IMR-90 (cell line): Measurements from ENCODE around the gene MAP2. TPM values are rescaled to one million over a fixed set of nuclear protein-coding genes. Genes with fewer than 3 reads are reported as not detected.
A peak's percentile ranks its signal among the peaks of the same experiment; 100 is the strongest.

Source experiments
- ATAC-seq: fragments of 200-7000 bp; cut with Tn5 transposase; 2 replicates; pipeline ENCODE4 v1.9.1; 2020; ENCODE audit warnings: low read depth, mild to moderate bottlenecking, moderate library complexity
- BruUV-seq: library from RNA; stranded (reverse); fragments of 400-500 nt; replicated peaks from 2 replicates; lab custom pipeline; 2021; lab: Mats Ljungman, UMichigan
- CTCF ChIA-PET: fragments of 300-600 bp; formaldehyde crosslinking; extraction: SDS; loops from one replicate; lab custom pipeline; 2021; ENCODE audit warnings: antibody characterized with exemption; lab: Yijun Ruan, JAX
- POLR2A ChIA-PET: fragments of 300-600 bp; sonication (Branson Sonifier 250); formaldehyde crosslinking; loops from one replicate; lab custom pipeline; 2022; ENCODE audit warnings: antibody characterized with exemption; ENCODE audit not compliant: unreplicated experiment; lab: Charles Lee
- DNase-seq: peaks from one replicate; pipeline ENCODE4 v3.0.0; 2013
- H2AFZ ChIP-seq: replicated peaks from 2 replicates; pipeline ENCODE3; 2013; ENCODE audit warnings: low read length, mild to moderate bottlenecking; ENCODE audit not compliant: poor library complexity
- H2AK5ac ChIP-seq: 2 replicates; pipeline ENCODE4 v1.6.1; 2013; ENCODE audit warnings: low read depth, low read length, inconsistent platforms
- H2AK9ac ChIP-seq: replicated peaks from 2 replicates; pipeline ENCODE3; 2013; ENCODE audit warnings: mild to moderate bottlenecking, low read depth, low read length, moderate library complexity; ENCODE audit not compliant: poor library complexity
- H2BK120ac ChIP-seq: 2 replicates; pipeline ENCODE4 v1.6.1; 2013; ENCODE audit warnings: low read depth, low read length, inconsistent platforms
- H2BK15ac ChIP-seq: 3 replicates; pipeline ENCODE4 v1.6.1; 2013; ENCODE audit warnings: low read depth, low read length, inconsistent platforms
- H2BK20ac ChIP-seq: 2 replicates; pipeline ENCODE4 v1.6.1; 2013; ENCODE audit warnings: low read depth, mild to moderate bottlenecking, inconsistent platforms, low read length, moderate library complexity
- H2BK5ac ChIP-seq: 2 replicates; pipeline ENCODE4 v1.6.1; 2013; ENCODE audit warnings: mild to moderate bottlenecking, low read depth, low read length, inconsistent platforms; ENCODE audit not compliant: poor library complexity, severe bottlenecking
- H3K14ac ChIP-seq: replicated peaks from 2 replicates; pipeline ENCODE4 v1.6.1; 2013; ENCODE audit warnings: low read depth, low read length, inconsistent platforms
- H3K18ac ChIP-seq: 2 replicates; pipeline ENCODE4 v1.6.1; 2013; ENCODE audit warnings: low read depth, low read length, control low read depth
- H3K23ac ChIP-seq: 2 replicates; pipeline ENCODE4 v1.6.1; 2013; ENCODE audit warnings: low read depth, low read length, inconsistent platforms
- H3K27ac ChIP-seq: 2 replicates; pipeline ENCODE4 v1.5.1; 2013; ENCODE audit warnings: mild to moderate bottlenecking, control low read depth, low read length; ENCODE audit not compliant: insufficient read depth
- H3K27me3 ChIP-seq: 2 replicates; pipeline ENCODE4 v1.6.1; 2013; ENCODE audit warnings: low read length; ENCODE audit not compliant: control insufficient read depth, insufficient read depth
- H3K36me3 ChIP-seq: 2 replicates; pipeline ENCODE4 v1.6.1; 2013; ENCODE audit warnings: low read length, mixed read lengths; ENCODE audit not compliant: control insufficient read depth, insufficient read depth
- H3K4ac ChIP-seq: 2 replicates; pipeline ENCODE4 v1.6.1; 2013; ENCODE audit warnings: low read depth, low read length, inconsistent platforms
- H3K4me1 ChIP-seq: 2 replicates; pipeline ENCODE4 v1.6.1; 2013; ENCODE audit warnings: low read length, mixed read lengths; ENCODE audit not compliant: control insufficient read depth, insufficient read depth
- H3K4me2 ChIP-seq: 2 replicates; pipeline ENCODE4 v1.6.1; 2013; ENCODE audit warnings: low read depth, mild to moderate bottlenecking, control low read depth, low read length, moderate library complexity
- H3K4me3 ChIP-seq: 2 replicates; pipeline ENCODE4 v1.5.1; 2013; ENCODE audit warnings: low read depth, mild to moderate bottlenecking, control low read depth, low read length, moderate library complexity; ENCODE audit not compliant: insufficient read depth
- H3K56ac ChIP-seq: 2 replicates; pipeline ENCODE4 v1.6.1; 2013; ENCODE audit warnings: low read length, inconsistent platforms; ENCODE audit not compliant: insufficient read depth; ENCODE audit errors: extremely low read depth
- H3K79me1 ChIP-seq, 2 experiments: 2 replicates each; pipeline ENCODE4 v1.6.1; 2013; ENCODE audit warnings: low read length in 2 of 2, inconsistent platforms in 1 of 2, low read depth in 1 of 2
- H3K9ac ChIP-seq: 2 replicates; pipeline ENCODE4 v1.6.1; 2013; ENCODE audit warnings: low read depth, low read length, control low read depth
- H3K9me1 ChIP-seq: 2 replicates; pipeline ENCODE4 v1.6.1; 2013; ENCODE audit warnings: low read length, inconsistent platforms; ENCODE audit not compliant: insufficient read depth
- H3K9me3 ChIP-seq: 2 replicates; pipeline ENCODE4 v1.6.1; 2013; ENCODE audit warnings: low read length; ENCODE audit not compliant: control insufficient read depth, insufficient read depth
- H4K20me1 ChIP-seq: 2 replicates; pipeline ENCODE4 v1.6.1; 2013; ENCODE audit warnings: low read length, inconsistent platforms; ENCODE audit not compliant: insufficient read depth
- H4K5ac ChIP-seq: 2 replicates; pipeline ENCODE4 v1.6.1; 2013; ENCODE audit warnings: mild to moderate bottlenecking, low read depth, low read length, control low read depth
- H4K8ac ChIP-seq, 2 experiments: 2 replicates each; pipeline ENCODE4 v1.6.1; 2013; ENCODE audit warnings: low read depth in 2 of 2, low read length in 2 of 2, control low read depth in 1 of 2, inconsistent platforms in 1 of 2
- H4K91ac ChIP-seq: 2 replicates; pipeline ENCODE4 v1.6.1; 2013; ENCODE audit warnings: low read depth, low read length, inconsistent platforms; ENCODE audit not compliant: insufficient read depth
- BHLHE40 ChIP-seq: fragments of 150-350 bp; IDR thresholded peaks from 2 replicates; pipeline ENCODE4 v1.6.1; 2016; ENCODE audit warnings: mild to moderate bottlenecking, low read depth, low read length
- CEBPB ChIP-seq: IDR thresholded peaks from 2 replicates; pipeline ENCODE4 v1.6.1; 2012; ENCODE audit warnings: low read depth, low read length, improper control_type of control experiment
- CHD1 ChIP-seq: IDR thresholded peaks from 2 replicates; pipeline ENCODE4 v1.6.1; 2012; ENCODE audit warnings: low read depth, low read length, improper control_type of control experiment
- FOS ChIP-seq: fragments of 150-350 bp; IDR thresholded peaks from 2 replicates; pipeline ENCODE4 v1.6.1; 2016; ENCODE audit warnings: low read depth, low read length
- MAFK ChIP-seq: IDR thresholded peaks from 2 replicates; pipeline ENCODE4 v1.6.1; 2012; ENCODE audit warnings: low read depth, low read length, improper control_type of control experiment
- MAZ ChIP-seq: IDR thresholded peaks from 2 replicates; pipeline ENCODE4 v1.6.1; 2012; ENCODE audit warnings: low read depth, mild to moderate bottlenecking, low read length, improper control_type of control experiment, moderate library complexity, borderline replicate concordance
- MXI1 ChIP-seq: IDR thresholded peaks from 2 replicates; pipeline ENCODE4 v1.6.1; 2012; ENCODE audit warnings: low read depth, mild to moderate bottlenecking, low read length, moderate library complexity, borderline replicate concordance
- NFE2L2 ChIP-seq: fragments of 150-350 bp; IDR thresholded peaks from 2 replicates; pipeline ENCODE4 v1.6.1; 2016; ENCODE audit warnings: low read depth, mild to moderate bottlenecking, low read length
- POLR2A ChIP-seq: IDR thresholded peaks from 2 replicates; pipeline ENCODE4 v1.6.1; 2012; ENCODE audit warnings: mild to moderate bottlenecking, low read depth, low read length
- RAD21 ChIP-seq: IDR thresholded peaks from 2 replicates; pipeline ENCODE4 v1.6.1; 2012; ENCODE audit warnings: low read length, improper control_type of control experiment
- RCOR1 ChIP-seq: IDR thresholded peaks from 2 replicates; pipeline ENCODE4 v1.6.1; 2012; ENCODE audit warnings: mild to moderate bottlenecking, low read length, improper control_type of control experiment; ENCODE audit not compliant: insufficient replicate concordance
- RFX5 ChIP-seq: IDR thresholded peaks from 2 replicates; pipeline ENCODE4 v1.8.0; 2012; ENCODE audit warnings: low read depth, mild to moderate bottlenecking, low read length, moderate library complexity
- SMC3 ChIP-seq: fragments of 150-350 bp; IDR thresholded peaks from 2 replicates; pipeline ENCODE4 v1.6.1; 2016; ENCODE audit warnings: low read depth, mild to moderate bottlenecking, antibody characterized with exemption, low read length, moderate library complexity
- dilution Hi-C: fragments of 300-500 bp; cut with HindIII; formaldehyde crosslinking; loops from one replicate; pipeline ENCODE4 v1.14.3; 2018; ENCODE audit warnings: low sequenced_read_pairs; ENCODE audit not compliant: unreplicated experiment
- in situ Hi-C: fragments of 300-500 bp; cut with MboI; formaldehyde crosslinking; loops from 3 replicates; pipeline ENCODE4 v1.14.3; 2019; ENCODE audit warnings: low sequenced_read_pairs, inconsistent platforms, mixed read lengths
- intact Hi-C: fragments of 100-400 bp; cut with micrococcal nuclease; formaldehyde crosslinking; loops from 2 replicates; pipeline ENCODE4 v1.10.0; 2022
- polyA plus RNA-seq, 3 experiments: library from polyadenylated mRNA; depleted of rRNA; stranded (reverse); fragments of >200 nt; gene quantifications; 2 replicates each; pipeline ENCODE4 v1.2.3, GENCODE V29; 2012; ENCODE audit warnings: low replicate concordance in 1 of 3
- total RNA-seq: library from RNA; depleted of rRNA; stranded (reverse); fragments of >200 nt; gene quantifications from 2 replicates; pipeline ENCODE4 v1.2.3, GENCODE V29; 2012
- TF ChIP-seq, protein P1 (sequence below): conservative IDR thresholded peaks from 2 replicates; pipeline ENCODE4 v1.5.1; 2012; ENCODE audit warnings: mild to moderate bottlenecking, low read depth, low read length, improper control_type of control experiment
- TF ChIP-seq, protein P2 (sequence below): fragments of 150-350 bp; IDR thresholded peaks from 2 replicates; pipeline ENCODE4 v1.6.1; 2017; ENCODE audit warnings: mild to moderate bottlenecking, antibody characterized with exemption, low read length, low read depth
- TF ChIP-seq, protein P3 (sequence below): fragments of 150-350 bp; IDR thresholded peaks from 2 replicates; pipeline ENCODE4 v1.6.1; 2016; ENCODE audit warnings: low read depth, mild to moderate bottlenecking, low read length, moderate library complexity, borderline replicate concordance

Gene MAP2
- total and polyA plus RNA-seq, 2 of the 4 experiments (the other 2 are of a cell fraction): 0.29 to 0.36 TPM

GRCh38 chr2:209499069-209499468 is 75.2 kb downstream of the MAP2 start:
- H3K27ac ChIP-seq: no peak overlapping the region
- H3K79me1 ChIP-seq: no peaks in the 10 kb centered on the region
- no peak overlapping the region for H4K5ac ChIP-seq
- H4K91ac ChIP-seq: no peak overlapping the region
- H3K4me2 ChIP-seq: no peak overlapping the region
- no peak overlapping the region for H3K4ac ChIP-seq
- no TSS peak for BruUV-seq
- peaks cover 6% of the 10 kb centered on the region for H3K9me3 ChIP-seq
- H4K20me1 ChIP-seq: no peaks in the 10 kb centered on the region
- peaks cover 2% of the 10 kb centered on the region; the same call in 1 of the 2 replicates for H3K4me1 ChIP-seq
- no peak overlapping the region for H2AFZ ChIP-seq
- H3K36me3 ChIP-seq: no peaks in the 10 kb centered on the region
- no peak overlapping the region for H3K23ac ChIP-seq
- ChIA-PET CTCF (no interaction called here), POLR2A (no interaction called here)
- H3K18ac ChIP-seq: no peak overlapping the region
- no peaks in the 10 kb centered on the region for H3K9me1 ChIP-seq
- no peak overlapping the region for H3K56ac ChIP-seq
- no peak overlapping the region for H2BK15ac ChIP-seq
- no peak overlapping the region for H2AK5ac ChIP-seq
- no peak overlapping the region for H2BK20ac ChIP-seq
- no peak overlapping the region for H2AK9ac ChIP-seq
- intact Hi-C loops (no loop called here), dilution Hi-C loops (no loop called here), in situ Hi-C loops (no loop called here)
- DNase-seq (peak; percentile 36), ATAC-seq (no peak)
- H3K27me3 ChIP-seq: no peaks in the 10 kb centered on the region
- no peak overlapping the region for H3K14ac ChIP-seq
- H4K8ac ChIP-seq: no peak overlapping the region
- H3K9ac ChIP-seq: no peak overlapping the region
- no peak overlapping the region for H3K4me3 ChIP-seq
- TF ChIP-seq BHLHE40: no peak
- TF ChIP-seq, protein P1, sequence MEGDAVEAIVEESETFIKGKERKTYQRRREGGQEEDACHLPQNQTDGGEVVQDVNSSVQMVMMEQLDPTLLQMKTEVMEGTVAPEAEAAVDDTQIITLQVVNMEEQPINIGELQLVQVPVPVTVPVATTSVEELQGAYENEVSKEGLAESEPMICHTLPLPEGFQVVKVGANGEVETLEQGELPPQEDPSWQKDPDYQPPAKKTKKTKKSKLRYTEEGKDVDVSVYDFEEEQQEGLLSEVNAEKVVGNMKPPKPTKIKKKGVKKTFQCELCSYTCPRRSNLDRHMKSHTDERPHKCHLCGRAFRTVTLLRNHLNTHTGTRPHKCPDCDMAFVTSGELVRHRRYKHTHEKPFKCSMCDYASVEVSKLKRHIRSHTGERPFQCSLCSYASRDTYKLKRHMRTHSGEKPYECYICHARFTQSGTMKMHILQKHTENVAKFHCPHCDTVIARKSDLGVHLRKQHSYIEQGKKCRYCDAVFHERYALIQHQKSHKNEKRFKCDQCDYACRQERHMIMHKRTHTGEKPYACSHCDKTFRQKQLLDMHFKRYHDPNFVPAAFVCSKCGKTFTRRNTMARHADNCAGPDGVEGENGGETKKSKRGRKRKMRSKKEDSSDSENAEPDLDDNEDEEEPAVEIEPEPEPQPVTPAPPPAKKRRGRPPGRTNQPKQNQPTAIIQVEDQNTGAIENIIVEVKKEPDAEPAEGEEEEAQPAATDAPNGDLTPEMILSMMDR: no peak
- TF ChIP-seq RFX5: no peak
- no peak for TF ChIP-seq MXI1
- TF ChIP-seq, protein P2, sequence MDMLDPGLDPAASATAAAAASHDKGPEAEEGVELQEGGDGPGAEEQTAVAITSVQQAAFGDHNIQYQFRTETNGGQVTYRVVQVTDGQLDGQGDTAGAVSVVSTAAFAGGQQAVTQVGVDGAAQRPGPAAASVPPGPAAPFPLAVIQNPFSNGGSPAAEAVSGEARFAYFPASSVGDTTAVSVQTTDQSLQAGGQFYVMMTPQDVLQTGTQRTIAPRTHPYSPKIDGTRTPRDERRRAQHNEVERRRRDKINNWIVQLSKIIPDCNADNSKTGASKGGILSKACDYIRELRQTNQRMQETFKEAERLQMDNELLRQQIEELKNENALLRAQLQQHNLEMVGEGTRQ: no peak
- no peak for TF ChIP-seq CHD1
- no peak for TF ChIP-seq RCOR1
- no peak for TF ChIP-seq MAZ
- no peak for TF ChIP-seq POLR2A
- TF ChIP-seq NFE2L2: no peak
- TF ChIP-seq CEBPB: no peak
- no peak for TF ChIP-seq MAFK
- TF ChIP-seq RAD21: no peak
- TF ChIP-seq, protein P3, sequence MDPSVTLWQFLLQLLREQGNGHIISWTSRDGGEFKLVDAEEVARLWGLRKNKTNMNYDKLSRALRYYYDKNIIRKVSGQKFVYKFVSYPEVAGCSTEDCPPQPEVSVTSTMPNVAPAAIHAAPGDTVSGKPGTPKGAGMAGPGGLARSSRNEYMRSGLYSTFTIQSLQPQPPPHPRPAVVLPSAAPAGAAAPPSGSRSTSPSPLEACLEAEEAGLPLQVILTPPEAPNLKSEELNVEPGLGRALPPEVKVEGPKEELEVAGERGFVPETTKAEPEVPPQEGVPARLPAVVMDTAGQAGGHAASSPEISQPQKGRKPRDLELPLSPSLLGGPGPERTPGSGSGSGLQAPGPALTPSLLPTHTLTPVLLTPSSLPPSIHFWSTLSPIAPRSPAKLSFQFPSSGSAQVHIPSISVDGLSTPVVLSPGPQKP: no peak
- no peak for TF ChIP-seq FOS
- no peak for TF ChIP-seq SMC3
- H2BK5ac ChIP-seq: no peak overlapping the region
- H2BK120ac ChIP-seq: no peak overlapping the region
